ENCODE data around the gene SORCS1.

The SORCS1 gene

GRCh38 chr10:106788982-106789381, 375.5 kb downstream of the SORCS1 start:
- H3K27ac Mint-ChIP-seq, result no peak overlapping the region
- H3K27me3 Mint-ChIP-seq (ENCODE audit: low read depth, poor library complexity), result peaks cover 3% of the 10 kb centered on the region
- H3K4me1 Mint-ChIP-seq, result no peaks in the 10 kb centered on the region
- no peak for DNase-seq
- H3K4me3 Mint-ChIP-seq, result no peak overlapping the region
- no peaks in the 10 kb centered on the region for H3K36me3 Mint-ChIP-seq (ENCODE audit: low read depth)
- TF ChIP-seq, protein P1, sequence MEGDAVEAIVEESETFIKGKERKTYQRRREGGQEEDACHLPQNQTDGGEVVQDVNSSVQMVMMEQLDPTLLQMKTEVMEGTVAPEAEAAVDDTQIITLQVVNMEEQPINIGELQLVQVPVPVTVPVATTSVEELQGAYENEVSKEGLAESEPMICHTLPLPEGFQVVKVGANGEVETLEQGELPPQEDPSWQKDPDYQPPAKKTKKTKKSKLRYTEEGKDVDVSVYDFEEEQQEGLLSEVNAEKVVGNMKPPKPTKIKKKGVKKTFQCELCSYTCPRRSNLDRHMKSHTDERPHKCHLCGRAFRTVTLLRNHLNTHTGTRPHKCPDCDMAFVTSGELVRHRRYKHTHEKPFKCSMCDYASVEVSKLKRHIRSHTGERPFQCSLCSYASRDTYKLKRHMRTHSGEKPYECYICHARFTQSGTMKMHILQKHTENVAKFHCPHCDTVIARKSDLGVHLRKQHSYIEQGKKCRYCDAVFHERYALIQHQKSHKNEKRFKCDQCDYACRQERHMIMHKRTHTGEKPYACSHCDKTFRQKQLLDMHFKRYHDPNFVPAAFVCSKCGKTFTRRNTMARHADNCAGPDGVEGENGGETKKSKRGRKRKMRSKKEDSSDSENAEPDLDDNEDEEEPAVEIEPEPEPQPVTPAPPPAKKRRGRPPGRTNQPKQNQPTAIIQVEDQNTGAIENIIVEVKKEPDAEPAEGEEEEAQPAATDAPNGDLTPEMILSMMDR (IDR thresholded peaks at IDR 0.05), result no peak
- H3K9me3 Mint-ChIP-seq, result no peaks in the 10 kb centered on the region

- Mint-ChIP-seq H3K27me3 (ENCODE audit: low read depth, poor library complexity) (peaks cover 3% of the 10 kb centered on the region), H3K9me3 (no peaks in the 10 kb centered on the region), H3K4me3 (no peak overlapping the region), H3K27ac (no peak overlapping the region), H3K4me1 (no peaks in the 10 kb centered on the region), H3K36me3 (ENCODE audit: low read depth) (no peaks in the 10 kb centered on the region)
- DNase-seq, result no peak
- TF ChIP-seq, protein P1 (IDR thresholded peaks at IDR 0.05), result no peak
Observed at GRCh38 chr10:106785528-106785927, 379.0 kb downstream of the SORCS1 start.

DNA sequence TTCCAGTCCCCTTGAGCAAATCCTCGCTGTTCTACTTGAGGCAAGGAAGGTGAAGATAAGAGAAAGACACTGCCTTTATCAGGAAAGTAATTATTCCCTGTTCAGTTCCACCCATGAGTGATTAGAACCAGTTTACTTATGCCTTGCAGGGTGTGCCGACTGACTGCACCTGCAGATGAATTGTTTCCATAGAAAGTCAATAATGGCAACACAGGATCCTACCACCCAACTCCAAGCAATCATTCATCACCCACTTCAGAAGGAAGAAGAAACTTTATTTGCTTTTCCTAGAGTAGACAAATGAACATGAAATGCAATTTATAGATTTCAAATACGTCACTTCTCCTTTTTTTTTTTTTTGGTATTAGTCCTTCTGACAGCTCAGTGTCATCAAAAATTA, 383.9 kb downstream of the SORCS1 start:
- no peaks in the 10 kb centered on the region for H3K27me3 Mint-ChIP-seq (ENCODE audit: low read depth, poor library complexity)

GRCh38 chr10:106777841-106778240, 386.7 kb downstream of the SORCS1 start:
- Mint-ChIP-seq H3K9me3 (no peaks in the 10 kb centered on the region), H3K4me1 (no peaks in the 10 kb centered on the region), H3K27me3 (ENCODE audit: low read depth, poor library complexity) (no peaks in the 10 kb centered on the region), H3K4me3 (no peak overlapping the region), H3K36me3 (ENCODE audit: low read depth) (no peaks in the 10 kb centered on the region), H3K27ac (no peak overlapping the region)
- DNase-seq, result no peak
- TF ChIP-seq, protein P1 (IDR thresholded peaks at IDR 0.05), result no peak

More for the DNA sequence above, 383.9 kb downstream of the SORCS1 start:
- H3K9me3 Mint-ChIP-seq, result no peaks in the 10 kb centered on the region
- H3K36me3 Mint-ChIP-seq (ENCODE audit: low read depth), result no peaks in the 10 kb centered on the region
- DNase-seq, result no peak
- no peaks in the 10 kb centered on the region for H3K4me1 Mint-ChIP-seq
- H3K27ac Mint-ChIP-seq, result no peak overlapping the region
- TF ChIP-seq, protein P1 (IDR thresholded peaks at IDR 0.05), result no peak
- H3K4me3 Mint-ChIP-seq, result no peak overlapping the region

GRCh38 chr10:106775127-106775526, 389.4 kb downstream of the SORCS1 start:
- TF ChIP-seq, protein P1 (IDR thresholded peaks at IDR 0.05), result no peak
- no peaks in the 10 kb centered on the region for H3K36me3 Mint-ChIP-seq (ENCODE audit: low read depth)
- DNase-seq, result no peak
- H3K4me3 Mint-ChIP-seq, result no peak overlapping the region
- no peak overlapping the region for H3K27ac Mint-ChIP-seq
- no peaks in the 10 kb centered on the region for H3K4me1 Mint-ChIP-seq
- H3K9me3 Mint-ChIP-seq, result no peaks in the 10 kb centered on the region
- H3K27me3 Mint-ChIP-seq (ENCODE audit: low read depth, poor library complexity), result no peaks in the 10 kb centered on the region

GRCh38 chr10:106772957-106773356, 391.5 kb downstream of the SORCS1 start:
- DNase-seq, result no peak
- no peaks in the 10 kb centered on the region for H3K27me3 Mint-ChIP-seq (ENCODE audit: low read depth, poor library complexity)
- H3K4me3 Mint-ChIP-seq, result no peak overlapping the region
- no peaks in the 10 kb centered on the region for H3K4me1 Mint-ChIP-seq
- no peak overlapping the region for H3K27ac Mint-ChIP-seq
- no peaks in the 10 kb centered on the region for H3K9me3 Mint-ChIP-seq
- TF ChIP-seq, protein P1 (IDR thresholded peaks at IDR 0.05), result no peak
- H3K36me3 Mint-ChIP-seq (ENCODE audit: low read depth), result no peaks in the 10 kb centered on the region
